Nephron progenitor cell (in vitro differentiated cells): ENCODE data around the gene CCL24.

Experiments used
- DNase-seq: peaks from one replicate; pipeline ENCODE4 v3.0.0; 2021
- H3K27ac Mint-ChIP-seq: 2 replicates; pipeline ENCODE4 v1.8.0; 2021; ENCODE audit warnings: mild to moderate bottlenecking, moderate library complexity, mixed read lengths
- H3K27me3 Mint-ChIP-seq: 2 replicates; pipeline ENCODE4 v1.8.0; 2021; ENCODE audit warnings: mild to moderate bottlenecking, low read depth, mixed read lengths; ENCODE audit not compliant: poor library complexity
- H3K36me3 Mint-ChIP-seq: 2 replicates; pipeline ENCODE4 v1.8.0; 2021; ENCODE audit warnings: low read depth, mixed read lengths
- H3K4me1 Mint-ChIP-seq: 2 replicates; pipeline ENCODE4 v1.8.0; 2021; ENCODE audit warnings: mixed read lengths
- H3K4me3 Mint-ChIP-seq: 2 replicates; pipeline ENCODE4 v1.8.0; 2021; ENCODE audit warnings: mild to moderate bottlenecking, moderate library complexity, mixed read lengths
- H3K9me3 Mint-ChIP-seq: 2 replicates; pipeline ENCODE4 v1.8.0; 2021; ENCODE audit warnings: mild to moderate bottlenecking, moderate library complexity, mixed read lengths
- TF ChIP-seq, protein P1 (sequence below): fragments of 200-600 bp; sonication (generic); IDR thresholded peaks from 2 replicates; pipeline ENCODE4 v1.5.0; 2021; ENCODE audit warnings: antibody characterized with exemption

The CCL24 gene

GRCh38 chr7:75823198-75823910 lies 9.7 kb upstream of the CCL24 start:
- TF ChIP-seq, protein P1, sequence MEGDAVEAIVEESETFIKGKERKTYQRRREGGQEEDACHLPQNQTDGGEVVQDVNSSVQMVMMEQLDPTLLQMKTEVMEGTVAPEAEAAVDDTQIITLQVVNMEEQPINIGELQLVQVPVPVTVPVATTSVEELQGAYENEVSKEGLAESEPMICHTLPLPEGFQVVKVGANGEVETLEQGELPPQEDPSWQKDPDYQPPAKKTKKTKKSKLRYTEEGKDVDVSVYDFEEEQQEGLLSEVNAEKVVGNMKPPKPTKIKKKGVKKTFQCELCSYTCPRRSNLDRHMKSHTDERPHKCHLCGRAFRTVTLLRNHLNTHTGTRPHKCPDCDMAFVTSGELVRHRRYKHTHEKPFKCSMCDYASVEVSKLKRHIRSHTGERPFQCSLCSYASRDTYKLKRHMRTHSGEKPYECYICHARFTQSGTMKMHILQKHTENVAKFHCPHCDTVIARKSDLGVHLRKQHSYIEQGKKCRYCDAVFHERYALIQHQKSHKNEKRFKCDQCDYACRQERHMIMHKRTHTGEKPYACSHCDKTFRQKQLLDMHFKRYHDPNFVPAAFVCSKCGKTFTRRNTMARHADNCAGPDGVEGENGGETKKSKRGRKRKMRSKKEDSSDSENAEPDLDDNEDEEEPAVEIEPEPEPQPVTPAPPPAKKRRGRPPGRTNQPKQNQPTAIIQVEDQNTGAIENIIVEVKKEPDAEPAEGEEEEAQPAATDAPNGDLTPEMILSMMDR = no peak
- no peak overlapping the region for H3K27ac Mint-ChIP-seq
- H3K9me3 Mint-ChIP-seq = no peaks in the 10 kb centered on the region
- no peaks in the 10 kb centered on the region for H3K4me1 Mint-ChIP-seq
- no peak overlapping the region for H3K4me3 Mint-ChIP-seq
- no peak for DNase-seq
- H3K27me3 Mint-ChIP-seq = peaks cover 19% of the 10 kb centered on the region
- H3K36me3 Mint-ChIP-seq = no peaks in the 10 kb centered on the region

DNA sequence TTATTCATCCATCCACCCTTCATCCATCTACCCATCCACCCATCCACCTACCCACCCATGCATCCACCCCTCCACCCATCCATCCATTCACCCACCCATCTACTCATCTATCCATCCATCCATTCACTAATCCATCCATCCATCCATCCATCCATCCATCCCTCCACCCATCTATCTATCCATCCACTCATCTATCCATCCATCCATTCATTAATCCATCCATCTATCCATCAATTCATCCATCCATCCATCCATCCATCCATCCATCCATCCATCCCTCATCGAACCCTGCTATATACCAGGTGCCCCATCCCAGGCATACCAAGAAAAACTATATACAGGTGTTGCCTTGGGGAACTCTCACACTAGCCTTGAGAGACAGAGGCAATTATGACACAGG lies 7.1 kb upstream of the CCL24 start:
- no peak overlapping the region for H3K27ac Mint-ChIP-seq
- peaks cover 20% of the 10 kb centered on the region for H3K27me3 Mint-ChIP-seq

GRCh38 chr7:75819711-75820110 lies 6.1 kb upstream of the CCL24 start:
- no peaks in the 10 kb centered on the region for H3K36me3 Mint-ChIP-seq
- no peaks in the 10 kb centered on the region for H3K4me1 Mint-ChIP-seq
- H3K9me3 Mint-ChIP-seq = no peaks in the 10 kb centered on the region
- H3K4me3 Mint-ChIP-seq = no peak overlapping the region
- TF ChIP-seq, protein P1 = no peak
- peaks cover 26% of the 10 kb centered on the region for H3K27me3 Mint-ChIP-seq
- no peak overlapping the region for H3K27ac Mint-ChIP-seq
- DNase-seq = no peak

More for the DNA sequence above, 7.1 kb upstream of the CCL24 start:
- no peak overlapping the region for H3K4me3 Mint-ChIP-seq
- H3K4me1 Mint-ChIP-seq = no peaks in the 10 kb centered on the region
- H3K9me3 Mint-ChIP-seq = no peaks in the 10 kb centered on the region
- H3K36me3 Mint-ChIP-seq = no peaks in the 10 kb centered on the region
- no peak for DNase-seq
- TF ChIP-seq, protein P1 = no peak

DNA sequence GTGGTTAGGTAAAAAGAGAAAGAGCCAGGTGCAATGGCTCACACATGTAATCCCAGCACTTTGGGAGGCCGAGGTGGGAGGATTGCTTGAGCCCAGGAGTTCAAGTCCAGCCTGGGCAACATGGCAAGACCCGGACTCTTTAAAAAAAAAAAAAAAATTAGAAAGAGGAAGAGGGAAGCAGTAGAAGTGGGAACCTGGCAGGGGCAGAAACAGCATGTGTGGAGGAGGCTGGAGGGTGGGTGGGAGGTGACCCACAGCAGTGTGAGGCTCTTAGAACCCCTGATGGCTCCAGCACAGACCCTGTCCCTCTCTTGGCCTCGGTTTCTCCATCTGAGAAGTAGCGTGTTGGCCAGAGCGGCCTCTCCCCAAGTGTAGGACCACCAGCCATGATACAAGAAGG lies 4.9 kb upstream of the CCL24 start:
- no peak for DNase-seq
- no peaks in the 10 kb centered on the region for H3K36me3 Mint-ChIP-seq
- no peak overlapping the region for H3K4me3 Mint-ChIP-seq
- H3K9me3 Mint-ChIP-seq = no peaks in the 10 kb centered on the region
- peaks cover 23% of the 10 kb centered on the region for H3K27me3 Mint-ChIP-seq
- no peak overlapping the region for H3K27ac Mint-ChIP-seq
- TF ChIP-seq, protein P1 = no peak
- H3K4me1 Mint-ChIP-seq = no peaks in the 10 kb centered on the region

DNA sequence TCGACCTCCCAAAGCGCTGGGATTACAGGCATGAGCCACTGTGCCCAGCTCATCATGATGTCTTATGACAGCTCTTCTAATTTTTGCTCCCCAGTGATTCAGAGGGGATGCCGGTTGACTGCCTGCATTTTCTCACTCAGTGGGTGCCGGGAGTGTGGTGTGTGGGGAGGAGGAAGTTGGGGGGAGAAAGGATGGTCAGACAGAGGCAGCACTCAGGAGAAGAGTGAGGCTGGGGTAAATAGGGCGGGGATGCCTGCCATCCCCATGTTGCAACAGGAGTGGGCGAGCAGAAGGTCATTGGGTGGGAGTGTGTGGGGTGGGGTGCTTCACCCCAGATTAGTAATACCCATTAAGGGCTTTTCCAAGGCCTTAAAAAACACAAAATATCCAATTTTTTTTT lies 3.5 kb upstream of the CCL24 start:
- H3K4me3 Mint-ChIP-seq = no peak overlapping the region
- TF ChIP-seq, protein P1 = no peak
- no peaks in the 10 kb centered on the region for H3K4me1 Mint-ChIP-seq
- DNase-seq = no peak
- H3K9me3 Mint-ChIP-seq = no peaks in the 10 kb centered on the region
- no peaks in the 10 kb centered on the region for H3K36me3 Mint-ChIP-seq
- H3K27me3 Mint-ChIP-seq = peaks cover 21% of the 10 kb centered on the region
- H3K27ac Mint-ChIP-seq = no peak overlapping the region

GRCh38 chr7:75815418-75816064 lies 1.9 kb upstream of the CCL24 start:
- DNase-seq = no peak
- no peaks in the 10 kb centered on the region for H3K4me1 Mint-ChIP-seq
- H3K27me3 Mint-ChIP-seq = peaks cover 16% of the 10 kb centered on the region
- no peaks in the 10 kb centered on the region for H3K9me3 Mint-ChIP-seq
- TF ChIP-seq, protein P1 = no peak
- no peaks in the 10 kb centered on the region for H3K36me3 Mint-ChIP-seq
- H3K27ac Mint-ChIP-seq = no peak overlapping the region
- no peak overlapping the region for H3K4me3 Mint-ChIP-seq
